HEK293 (cell line): Measurements from ENCODE around the gene GRB10.

Experiments
- ZBTB20 ChIP-seq: fragments of 450-650 bp; formaldehyde crosslinking; IDR thresholded peaks from 2 replicates; pipeline ENCODE4 v1.5.1; 2016; ENCODE audit warnings: missing biosample characterization, missing genetic modification characterization
- ZNF133 ChIP-seq: fragments of 450-650 bp; formaldehyde crosslinking; IDR thresholded peaks from 2 replicates; pipeline ENCODE4 v1.5.1; 2016; ENCODE audit warnings: missing biosample characterization, missing genetic modification characterization
- ZNF521 ChIP-seq: fragments of 450-650 bp; formaldehyde crosslinking; IDR thresholded peaks from 2 replicates; pipeline ENCODE4 v1.5.1; 2017; ENCODE audit warnings: missing biosample characterization, mild to moderate bottlenecking, missing genetic modification characterization
- ZNF626 ChIP-seq: fragments of 450-650 bp; sonication (Bioruptor Pico); formaldehyde crosslinking; IDR thresholded peaks from 2 replicates; pipeline ENCODE4 v1.5.1; 2018; ENCODE audit warnings: missing biosample characterization, missing genetic modification characterization, inconsistent platforms
- ZNF670 ChIP-seq: fragments of 450-650 bp; formaldehyde crosslinking; IDR thresholded peaks from 2 replicates; pipeline ENCODE4 v1.5.1; 2016; ENCODE audit warnings: missing biosample characterization, missing genetic modification characterization, low read depth
- TF ChIP-seq, protein P1 (sequence below): fragments of 450-650 bp; formaldehyde crosslinking; IDR thresholded peaks from 2 replicates; pipeline ENCODE4 v1.5.1; 2017; ENCODE audit warnings: missing biosample characterization, missing genetic modification characterization
- TF ChIP-seq, protein P2 (sequence below): fragments of 450-650 bp; formaldehyde crosslinking; optimal IDR thresholded peaks from 2 replicates; pipeline ENCODE3; 2016; ENCODE audit warnings: missing biosample characterization, mild to moderate bottlenecking, missing genetic modification characterization

DNA sequence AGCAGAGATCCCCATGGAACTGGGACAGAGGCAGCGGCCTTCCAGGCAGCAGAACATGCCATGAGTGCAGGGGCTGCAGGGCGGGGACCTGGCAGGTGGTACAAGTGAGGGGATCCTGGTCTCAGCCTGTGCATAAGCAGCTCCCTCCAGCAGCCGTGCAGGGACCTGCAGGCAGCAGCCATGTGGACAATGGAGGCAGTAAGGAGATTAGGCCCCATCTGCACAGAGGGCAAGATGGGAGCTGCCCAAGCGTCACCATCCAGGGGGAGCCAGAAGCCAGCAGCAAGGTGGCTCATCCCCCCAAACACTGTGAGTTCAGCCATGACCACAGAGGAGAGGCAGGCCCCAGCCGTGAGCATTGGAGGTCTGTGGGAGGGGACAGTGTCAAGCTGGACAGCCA lies 220.6 kb downstream of the GRB10 start:
- TF ChIP-seq ZNF626, result no peak
- TF ChIP-seq ZNF521 (tag by site-specific recombination), result no peak
- TF ChIP-seq, protein P1, sequence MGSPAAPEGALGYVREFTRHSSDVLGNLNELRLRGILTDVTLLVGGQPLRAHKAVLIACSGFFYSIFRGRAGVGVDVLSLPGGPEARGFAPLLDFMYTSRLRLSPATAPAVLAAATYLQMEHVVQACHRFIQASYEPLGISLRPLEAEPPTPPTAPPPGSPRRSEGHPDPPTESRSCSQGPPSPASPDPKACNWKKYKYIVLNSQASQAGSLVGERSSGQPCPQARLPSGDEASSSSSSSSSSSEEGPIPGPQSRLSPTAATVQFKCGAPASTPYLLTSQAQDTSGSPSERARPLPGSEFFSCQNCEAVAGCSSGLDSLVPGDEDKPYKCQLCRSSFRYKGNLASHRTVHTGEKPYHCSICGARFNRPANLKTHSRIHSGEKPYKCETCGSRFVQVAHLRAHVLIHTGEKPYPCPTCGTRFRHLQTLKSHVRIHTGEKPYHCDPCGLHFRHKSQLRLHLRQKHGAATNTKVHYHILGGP (tag by site-specific recombination), result no peak
- no peak for TF ChIP-seq ZNF133 (tag by site-specific recombination)
- TF ChIP-seq ZNF670, result no peak
- TF ChIP-seq, protein P2, sequence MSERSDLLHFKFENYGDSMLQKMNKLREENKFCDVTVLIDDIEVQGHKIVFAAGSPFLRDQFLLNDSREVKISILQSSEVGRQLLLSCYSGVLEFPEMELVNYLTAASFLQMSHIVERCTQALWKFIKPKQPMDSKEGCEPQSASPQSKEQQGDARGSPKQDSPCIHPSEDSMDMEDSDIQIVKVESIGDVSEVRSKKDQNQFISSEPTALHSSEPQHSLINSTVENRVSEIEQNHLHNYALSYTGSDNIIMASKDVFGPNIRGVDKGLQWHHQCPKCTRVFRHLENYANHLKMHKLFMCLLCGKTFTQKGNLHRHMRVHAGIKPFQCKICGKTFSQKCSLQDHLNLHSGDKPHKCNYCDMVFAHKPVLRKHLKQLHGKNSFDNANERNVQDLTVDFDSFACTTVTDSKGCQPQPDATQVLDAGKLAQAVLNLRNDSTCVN, result no peak
- TF ChIP-seq ZBTB20 (tag by site-specific recombination), result no peak
